GM12878 (cell line): ENCODE measurements around the gene UGT3A2. TPM values are rescaled to one million over a fixed set of nuclear protein-coding genes. Genes with fewer than 3 reads are reported as not detected.

Source experiments
- ATAC-seq: fragments of 200-7000 bp; cut with Tn5 transposase; 3 replicates; pipeline ENCODE4 v1.9.1; 2020; ENCODE audit warnings: mild to moderate bottlenecking, moderate library complexity
- BruUV-seq: library from RNA; stranded (reverse); fragments of 400-500 nt; replicated peaks from 2 replicates; lab custom pipeline; 2021; lab: Mats Ljungman, UMichigan
- CTCF ChIA-PET: fragments of 300-600 bp; sonication (Branson Sonifier 250); formaldehyde crosslinking; extraction: SDS; loops from one replicate; lab custom pipeline; 2021; ENCODE audit warnings: inconsistent platforms; lab: Yijun Ruan, JAX
- POLR2A ChIA-PET: fragments of 350-600 bp; formaldehyde crosslinking; extraction: SDS; loops from one replicate; lab custom pipeline; 2021; ENCODE audit warnings: inconsistent platforms; lab: Charles Lee
- RAD21 ChIA-PET: fragments of 300-600 bp; sonication (Branson Sonifier 250); formaldehyde crosslinking; loops from one replicate; lab custom pipeline; 2023; ENCODE audit warnings: antibody characterized with exemption; ENCODE audit not compliant: unreplicated experiment; lab: Charles Lee
- SMC1A ChIA-PET: fragments of 300-600 bp; sonication (Branson Sonifier 250); formaldehyde crosslinking; loops from one replicate; lab custom pipeline; 2023; ENCODE audit not compliant: unreplicated experiment, uncharacterized antibody; lab: Charles Lee
- DNase-seq: peaks from one replicate; pipeline ENCODE4 v3.0.0-alpha.2; 2011; ENCODE audit warnings: low read depth, low spot score
- FAIRE-seq: peaks from 3 replicates; lab custom pipeline; 2011; peaks lifted over from hg19 to GRCh38; lab: Jason Lieb, UNC
- H2AFZ ChIP-seq: 2 replicates; pipeline ENCODE4 v1.6.0; 2011; ENCODE audit warnings: low read depth, low read length, control low read depth; ENCODE audit not compliant: control insufficient read depth
- H3K27ac ChIP-seq: 2 replicates; pipeline ENCODE4 v1.5.1; 2011; ENCODE audit warnings: control low read depth; ENCODE audit not compliant: control insufficient read depth, insufficient read depth
- H3K27me3 ChIP-seq, 2 experiments: replicated peaks in 1 of 2; 2 replicates each; pipeline versions ENCODE4 v1.6.0 to v1.6.1; 2011; ENCODE audit warnings: low read length in 1 of 2; ENCODE audit not compliant: control insufficient read depth in 2 of 2, insufficient read depth in 2 of 2
- H3K36me3 ChIP-seq, 2 experiments: 2 replicates each; pipeline ENCODE4 v1.5.1; 2011; ENCODE audit warnings: low read length in 1 of 2; ENCODE audit not compliant: control insufficient read depth in 2 of 2, insufficient read depth in 2 of 2
- H3K4me1 ChIP-seq: 2 replicates; pipeline ENCODE4 v1.6.1; 2011; ENCODE audit warnings: mild to moderate bottlenecking, low read length, moderate library complexity, mixed read lengths; ENCODE audit not compliant: control insufficient read depth, insufficient read depth
- H3K4me2 ChIP-seq: 2 replicates; pipeline ENCODE4 v1.6.0; 2011; ENCODE audit warnings: control low read depth; ENCODE audit not compliant: control insufficient read depth, insufficient read depth
- H3K4me3 ChIP-seq: fragments of 200-600 bp; sonication (generic); 2 replicates; pipeline ENCODE4 v1.5.1; 2016
- H3K79me2 ChIP-seq: 2 replicates; pipeline ENCODE4 v1.6.0; 2011; ENCODE audit warnings: low read length; ENCODE audit not compliant: control insufficient read depth, insufficient read depth
- H3K9ac ChIP-seq: 2 replicates; pipeline ENCODE4 v1.8.0; 2011; ENCODE audit warnings: low read length, control low read depth, mixed read lengths; ENCODE audit not compliant: control insufficient read depth, insufficient read depth
- H3K9me3 ChIP-seq: replicated peaks from 3 replicates; pipeline ENCODE4 v1.5.1; 2011; ENCODE audit warnings: mild to moderate bottlenecking, low read length; ENCODE audit not compliant: control insufficient read depth, insufficient read depth
- H4K20me1 ChIP-seq: 2 replicates; pipeline ENCODE4 v1.6.0; 2011; ENCODE audit not compliant: control insufficient read depth, insufficient read depth
- ATF3 ChIP-seq: IDR thresholded peaks from 2 replicates; pipeline ENCODE4 v1.6.1; 2011; ENCODE audit warnings: low read depth, mild to moderate bottlenecking, low read length, moderate library complexity, borderline replicate concordance; ENCODE audit errors: extremely low read depth
- E4F1 ChIP-seq: fragments of 450-650 bp; IDR thresholded peaks from 2 replicates; pipeline ENCODE4 v1.6.1; 2018; ENCODE audit warnings: borderline replicate concordance, mild to moderate bottlenecking; ENCODE audit not compliant: partially characterized antibody
- EGR1 ChIP-seq, 2 experiments: IDR thresholded peaks; 1 replicate in 1 of 2; 2 replicates in 1 of 2; pipeline ENCODE4 v1.6.1; 2011 to 2012; ENCODE audit warnings: low read depth in 2 of 2, low read length in 2 of 2, borderline replicate concordance in 1 of 2, mild to moderate bottlenecking in 1 of 2, moderate library complexity in 1 of 2
- IKZF2 ChIP-seq, 2 experiments: fragments of 450-650 bp; IDR thresholded peaks; 2 replicates each; pipeline ENCODE4 v1.6.1; 2017; ENCODE audit warnings: mild to moderate bottlenecking in 2 of 2, moderate library complexity in 2 of 2
- MEF2B ChIP-seq: fragments of 450-650 bp; IDR thresholded peaks from 2 replicates; pipeline ENCODE4 v1.6.1; 2018; ENCODE audit warnings: mild to moderate bottlenecking, moderate library complexity; ENCODE audit not compliant: partially characterized antibody, poor library complexity, severe bottlenecking
- MYB ChIP-seq: fragments of 150-350 bp; IDR thresholded peaks from 2 replicates; pipeline ENCODE4 v1.6.1; 2014; ENCODE audit warnings: mild to moderate bottlenecking, low read depth, low read length, borderline replicate concordance
- NFYA ChIP-seq: IDR thresholded peaks from 2 replicates; pipeline ENCODE4 v1.6.1; 2011; ENCODE audit warnings: low read depth, mild to moderate bottlenecking, low read length, improper control_type of control experiment, borderline replicate concordance
- NR2C1 ChIP-seq: fragments of 450-650 bp; IDR thresholded peaks from 2 replicates; pipeline ENCODE4 v1.6.1; 2017; ENCODE audit warnings: antibody characterized with exemption, mild to moderate bottlenecking, moderate library complexity
- RBBP5 ChIP-seq: fragments of 200-600 bp; sonication (generic); conservative IDR thresholded peaks from 2 replicates; pipeline ENCODE4 v1.6.1; 2016
- SKIL ChIP-seq: fragments of 450-650 bp; IDR thresholded peaks from 2 replicates; pipeline ENCODE4 v1.6.1; 2017; ENCODE audit warnings: mild to moderate bottlenecking, low read depth, inconsistent platforms; ENCODE audit not compliant: poor library complexity, severe bottlenecking
- STAT3 ChIP-seq: IDR thresholded peaks from 2 replicates; pipeline ENCODE4 v1.6.1; 2011; ENCODE audit warnings: low read depth, low read length, improper control_type of control experiment
- SUZ12 ChIP-seq: fragments of 200-600 bp; sonication (generic); IDR thresholded peaks from one replicate; pipeline ENCODE4 v1.6.1; 2018; ENCODE audit warnings: antibody characterized with exemption, mild to moderate bottlenecking; ENCODE audit not compliant: unreplicated experiment
- TARDBP ChIP-seq: IDR thresholded peaks from 2 replicates; pipeline ENCODE4 v1.6.1; 2016; ENCODE audit warnings: borderline replicate concordance
- USF2 ChIP-seq: IDR thresholded peaks from 2 replicates; pipeline ENCODE4 v1.6.1; 2011; ENCODE audit warnings: low read depth, low read length, improper control_type of control experiment, borderline replicate concordance
- ZNF274 ChIP-seq: IDR thresholded peaks from one replicate; pipeline ENCODE4 v1.8.0; 2011; ENCODE audit not compliant: insufficient read length, insufficient read depth
- ZNF384 ChIP-seq: IDR thresholded peaks from 2 replicates; pipeline ENCODE4 v1.6.1; 2012; ENCODE audit warnings: low read depth, mild to moderate bottlenecking, low read length, improper control_type of control experiment, borderline replicate concordance
- WGBS: methylation state at CpG from one replicate; pipeline ENCODE4 v1.1.6; 2016; ENCODE audit warnings: low lambda C conversion rate; ENCODE audit not compliant: insufficient replicate concordance, insufficient coverage; ENCODE audit errors: missing lambda C conversion rate; 5-methylcytosine and 5-hydroxymethylcytosine counted together
- in situ Hi-C: fragments of 300-500 bp; cut with MboI; formaldehyde crosslinking; loops from 9 replicates; pipeline ENCODE4 v1.14.3; 2018; ENCODE audit warnings: mixed read lengths
- intact Hi-C: fragments of 100-400 bp; cut with micrococcal nuclease; formaldehyde crosslinking; loops from one replicate; pipeline ENCODE4 v1.14.2; 2022; ENCODE audit not compliant: unreplicated experiment
- polyA plus RNA-seq, 11 experiments: library from polyadenylated mRNA; depleted of rRNA in 4 of 11; unstranded in 6 of 11; stranded (reverse) in 5 of 11; fragments of >200 nt; fragmentation: Nextera tagmentation in 4 of 11; fragmentation: Illumina TruSeq in 1 of 11; extraction: Ambion mirVana in 4 of 11; extraction: Trizol in 1 of 11; gene quantifications; 1 replicate in 1 of 11; 2 replicates in 10 of 11; pipeline versions ENCODE4 v1.2.1 to v1.2.3, GENCODE V29; 2011 to 2016; ENCODE audit warnings: inconsistent platforms in 2 of 11, missing spikeins in 2 of 11, low read depth in 1 of 11
- total RNA-seq, 4 experiments: library from RNA; depleted of rRNA in 3 of 4; stranded (reverse); fragments of >200 nt in 3 of 4; fragmentation: Illumina TruSeq in 1 of 4; extraction: Trizol in 1 of 4; gene quantifications; 2 replicates each; pipeline versions ENCODE4 v1.2.1 to v1.2.3, GENCODE V29; 2013 to 2021

UGT3A2 gene
- total and polyA plus RNA-seq, 10 of the 15 experiments (the other 5 are each of a cell fraction or from before 2014, with no cell fraction given), result 0.02 to 0.50 (median 0.09) TPM; not detected in 7

- no peak for TF ChIP-seq E4F1
- no peak for TF ChIP-seq ZNF274
- no peak for TF ChIP-seq SKIL
- no peak for TF ChIP-seq NFYA
These were observed 16.7 kb downstream of the UGT3A2 start (continued) for GRCh38 chr5:36049949-36050348.

GRCh38 chr5:36047384-36048160 lies 19.1 kb downstream of the UGT3A2 start:
- H3K4me1 ChIP-seq, result no peaks in the 10 kb centered on the region
- in situ Hi-C loops, result no loop called here
- no peaks in the 10 kb centered on the region for H3K79me2 ChIP-seq
- no peak for TF ChIP-seq ZNF384
- no peak for TF ChIP-seq MYB
- TF ChIP-seq SUZ12, result no peak
- no peak for TF ChIP-seq IKZF2 (IDR thresholded peaks at IDR 0.05)
- no peak for TF ChIP-seq TARDBP
- no peak for TF ChIP-seq STAT3
- no peak for TF ChIP-seq EGR1 (IDR thresholded peaks at IDR 0.05; ENCODE audit: borderline replicate concordance in 1 of 2, low read depth in 2 of 2, low read length in 2 of 2)
- TF ChIP-seq ATF3, result no peak
- no peak for TF ChIP-seq NR2C1
- no peak for TF ChIP-seq USF2
- TF ChIP-seq MEF2B, result no peak
- no peak for TF ChIP-seq RBBP5

More at GRCh38 chr5:36047384-36048160, 19.1 kb downstream of the UGT3A2 start:
- Histone ChIP-seq H3K36me3 (no peaks in the 10 kb centered on the region), H3K4me2 (no peak overlapping the region), H3K4me3 (no peak overlapping the region), H2AFZ (no peak overlapping the region), H3K27ac (no peak overlapping the region), H4K20me1 (no peaks in the 10 kb centered on the region), H3K9me3 (no peaks in the 10 kb centered on the region), H3K27me3 (no peaks in the 10 kb centered on the region), H3K9ac (no peak overlapping the region)
- RAD21 ChIA-PET, result no interaction called here
- WGBS, result 18% methylated on average over 3 of the region's 3 CpGs
- CTCF ChIA-PET, result interaction anchor here (0.6 kb wide), 1 partner anchor 101 kb away, joined by 3 read pairs; no protein-coding TSS in a partner anchor
- DNase-seq (no peak), ATAC-seq (no peak), FAIRE-seq (no peak)
- intact Hi-C loops, result no loop called here
- no TSS peak for BruUV-seq
- SMC1A ChIA-PET, result no interaction called here
- POLR2A ChIA-PET, result interaction anchor here (0.7 kb wide), 1 partner anchor 111 kb away, joined by 3 read pairs; no protein-coding TSS in a partner anchor
